Medulla oblongata (tissue), 1 donor: Measurements from ENCODE around the gene MYOZ3.

Source experiments
- DNase-seq: peaks from one replicate; pipeline ENCODE4 v3.0.0-alpha.2; 2015; ENCODE audit errors: extremely low spot score

Gene MYOZ3

DNA sequence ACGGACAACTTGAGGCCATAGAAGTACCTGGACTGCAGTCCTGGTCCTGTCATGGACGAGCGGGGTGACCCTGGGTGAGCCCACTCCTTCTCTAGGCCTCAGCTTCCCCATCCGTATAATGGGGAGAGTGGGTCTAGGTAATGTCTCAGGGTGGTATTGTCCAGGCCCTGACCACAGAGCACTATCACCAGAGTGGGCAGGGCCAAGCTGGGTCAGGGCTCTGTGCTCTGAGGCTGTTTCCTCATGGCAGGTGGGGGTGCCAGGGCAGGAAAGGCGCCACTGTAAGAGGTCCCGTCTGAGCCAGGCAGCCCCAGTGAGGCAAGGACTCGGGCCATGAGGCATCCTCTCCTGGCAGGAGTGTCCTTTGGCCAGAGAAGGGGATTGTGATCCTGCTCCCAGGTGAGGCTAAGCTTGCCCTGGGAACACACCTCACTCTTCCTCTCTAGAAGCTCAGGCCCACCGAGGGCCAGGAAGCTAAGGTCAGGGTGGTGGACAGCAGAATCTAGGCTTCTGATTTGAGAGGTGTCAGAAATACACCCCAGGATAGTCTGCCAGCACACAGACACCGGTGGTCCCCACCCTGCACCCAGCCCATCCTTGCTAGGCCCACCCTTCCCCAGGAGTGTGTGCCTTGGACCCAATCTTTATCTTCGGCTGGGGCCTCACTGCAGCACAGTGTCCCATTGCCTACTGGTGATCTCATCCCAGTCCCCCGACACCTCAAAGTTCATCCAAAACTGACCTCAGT is 1.5 kb upstream of the MYOZ3 start:
- DNase-seq = no peak

DNA sequence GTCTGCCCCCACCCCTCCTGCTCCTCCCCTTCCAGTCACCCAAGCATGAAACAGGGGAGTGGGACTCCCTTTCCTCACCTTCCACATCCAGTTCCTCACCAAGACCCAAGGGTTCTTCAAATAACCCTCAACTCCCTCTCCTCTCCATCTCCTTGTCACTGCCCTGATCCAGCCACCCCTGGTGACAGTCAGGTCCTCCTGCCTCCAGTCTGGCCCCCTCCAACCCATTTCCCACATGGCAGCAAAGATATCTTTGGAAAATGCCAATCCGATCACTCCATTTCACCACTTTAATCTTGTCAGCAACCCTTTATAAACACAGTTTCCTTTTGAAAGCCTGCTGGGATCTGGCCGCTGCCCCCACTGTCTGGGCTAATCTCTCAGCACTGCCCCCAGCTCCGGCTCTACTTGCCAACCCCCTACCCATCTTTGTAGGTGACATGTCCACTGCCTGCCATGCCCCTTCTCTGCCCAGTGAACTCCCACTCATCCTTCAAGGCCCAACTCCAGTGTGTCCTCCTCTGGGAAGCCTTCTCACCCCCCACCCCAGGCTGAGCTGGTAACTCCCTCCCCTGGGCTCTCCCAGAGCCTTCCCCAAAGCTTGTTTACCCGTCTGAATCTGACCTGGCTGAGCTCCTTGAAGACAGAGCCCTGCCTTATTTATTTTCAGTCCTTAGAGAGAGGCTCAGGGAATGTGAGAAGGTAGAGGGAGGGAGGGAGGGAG is 781 bp upstream of the MYOZ3 start:
- no peak for DNase-seq

DNA sequence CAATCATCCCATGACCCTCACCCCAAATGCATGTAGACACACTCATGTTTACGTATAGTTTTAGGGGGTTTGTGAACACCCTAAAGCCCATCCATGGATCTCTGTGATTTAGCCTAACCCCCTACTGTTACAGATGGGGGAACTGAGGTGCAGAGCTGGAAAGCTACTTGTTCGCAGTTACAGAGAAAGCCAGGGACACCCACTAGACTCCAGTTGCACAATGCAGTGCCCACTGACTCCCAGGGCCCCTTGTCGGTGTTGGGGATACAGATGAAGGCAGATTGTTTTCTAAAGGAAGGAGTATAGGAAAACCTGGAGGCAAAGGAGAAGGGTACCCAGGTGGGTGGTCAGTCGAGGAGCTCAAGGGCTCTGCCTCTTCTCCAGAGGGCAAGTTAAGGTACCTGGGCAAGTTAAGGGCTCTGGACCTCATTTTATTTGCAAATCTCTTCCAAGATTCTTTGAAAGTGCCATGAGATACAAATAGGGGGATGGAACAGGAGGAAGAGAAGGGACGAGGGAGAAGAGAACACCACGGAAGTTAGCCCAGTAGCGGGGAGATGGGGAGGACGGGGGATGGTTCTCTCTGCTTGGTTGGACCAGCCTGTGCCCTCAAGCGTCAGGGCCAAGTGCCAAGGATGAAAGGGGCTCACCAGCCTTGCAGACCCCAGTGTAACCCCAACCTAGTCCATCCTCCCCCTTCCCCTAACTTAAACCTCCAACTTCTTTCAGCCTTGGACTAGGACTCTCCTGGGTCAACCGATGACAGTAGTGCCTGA is 958 bp downstream of the MYOZ3 start:
- DNase-seq = no peak

- DNase-seq = no peak
These were observed 1.9 kb downstream of the MYOZ3 start for GRCh38 chr5:150662731-150663516.

GRCh38 chr5:150663936-150664335 is 2.9 kb downstream of the MYOZ3 start:
- DNase-seq = no peak

DNA sequence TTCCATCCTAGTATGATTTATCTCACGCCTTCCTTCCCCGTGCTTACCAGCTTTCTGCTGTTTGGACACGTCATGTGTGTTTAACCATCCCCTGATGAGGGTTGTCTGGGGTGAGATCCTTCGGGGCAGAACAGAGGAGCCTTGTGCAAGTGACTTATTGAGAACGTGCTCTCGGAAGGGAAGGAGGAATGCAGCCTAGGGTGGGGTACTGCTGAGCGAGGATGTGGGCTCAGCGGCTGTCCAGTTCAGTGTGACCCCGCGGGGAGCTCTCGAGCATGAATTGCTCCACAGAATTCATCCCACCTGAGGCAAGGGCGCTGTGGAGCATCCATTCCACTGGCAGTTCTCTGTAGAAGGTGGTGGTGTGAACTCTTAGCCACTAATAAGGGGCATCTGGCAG is 4.0 kb downstream of the MYOZ3 start:
- DNase-seq = no peak

- no peak for DNase-seq
These were observed 9.4 kb downstream of the MYOZ3 start for GRCh38 chr5:150670275-150670947.

GRCh38 chr5:150670948-150671310 is 9.9 kb downstream of the MYOZ3 start:
- DNase-seq = no peak

DNA sequence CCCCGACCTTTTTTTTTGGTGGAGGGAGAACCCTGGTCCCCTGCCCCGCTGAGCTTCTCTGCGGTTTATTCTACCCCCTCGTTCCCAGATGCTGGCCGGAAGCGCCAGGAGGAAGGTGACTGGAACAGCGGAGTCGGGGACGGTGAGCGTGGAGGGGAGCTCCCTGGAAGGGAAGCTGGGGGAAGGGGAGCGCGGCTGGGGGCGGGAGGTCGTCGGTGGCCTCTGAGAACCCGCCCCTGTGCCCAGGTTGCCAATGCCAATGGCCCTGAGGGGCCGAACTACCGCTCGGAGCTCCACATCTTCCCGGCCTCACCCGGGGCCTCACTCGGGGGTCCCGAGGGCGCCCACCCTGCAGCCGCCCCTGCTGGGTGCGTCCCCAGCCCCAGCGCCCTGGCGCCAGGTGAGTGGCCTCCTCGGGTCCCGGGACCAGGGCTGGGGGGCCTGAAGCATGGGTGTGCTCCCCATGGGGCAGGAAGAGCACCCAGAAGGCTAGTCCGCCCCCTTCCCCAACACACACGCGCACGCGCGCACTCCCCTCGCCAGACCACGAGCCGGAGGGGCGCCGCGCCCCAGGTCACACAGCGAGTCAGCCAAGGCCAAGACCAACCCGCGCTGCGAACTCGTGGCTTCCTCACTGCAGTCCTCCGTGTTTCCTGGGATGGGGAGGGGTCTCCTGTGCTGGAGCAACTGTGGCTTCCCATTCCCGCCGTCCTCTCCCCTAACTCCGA is 10.6 kb downstream of the MYOZ3 start:
- DNase-seq = no peak

- DNase-seq = no peak
These were observed 11.3 kb downstream of the MYOZ3 start for GRCh38 chr5:150672237-150672883.

DNA sequence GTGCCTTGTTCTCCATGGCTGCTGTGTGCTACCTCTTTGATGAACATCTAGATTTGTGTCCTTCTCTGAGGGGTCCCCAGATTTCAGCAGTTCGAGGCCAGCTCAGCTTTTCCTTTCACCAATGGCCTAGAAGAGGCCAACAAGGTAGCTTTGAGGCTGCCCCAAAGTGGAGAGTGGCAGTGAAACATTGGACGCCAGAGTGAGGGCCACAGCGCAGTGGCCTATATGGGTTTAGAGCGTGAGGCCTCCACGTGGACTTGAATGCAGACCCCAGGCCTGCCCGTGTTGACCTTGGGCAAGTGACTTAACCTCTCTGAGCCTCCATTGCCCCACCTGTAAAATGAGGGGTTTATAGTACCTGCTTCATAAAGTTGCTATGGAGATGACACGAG is 11.8 kb downstream of the MYOZ3 start:
- DNase-seq = no peak

DNA sequence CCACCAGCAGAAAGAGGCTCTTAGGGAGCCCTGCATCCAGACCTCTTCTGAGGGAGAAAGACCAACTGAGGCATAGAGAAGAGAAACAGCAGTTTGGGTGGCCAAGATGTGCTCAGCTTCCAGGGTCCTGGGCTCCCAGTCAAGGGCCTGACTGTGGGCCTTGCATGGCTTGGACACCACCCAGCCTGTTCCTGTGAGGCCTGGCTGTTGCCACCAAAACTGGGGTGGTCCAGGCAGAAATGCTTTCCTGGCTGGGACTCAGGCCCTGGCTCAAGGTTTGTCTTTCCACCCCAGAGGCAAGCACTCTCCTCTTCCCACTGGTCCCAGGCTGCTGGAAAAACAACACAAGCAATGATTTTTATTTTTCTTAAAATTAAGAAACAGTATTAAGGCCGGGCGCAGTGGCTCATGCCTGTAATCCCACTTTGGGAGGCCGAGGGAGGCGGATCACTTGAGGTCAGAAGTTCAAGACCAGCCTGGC is 13.3 kb downstream of the MYOZ3 start:
- peak; percentile 48 for DNase-seq

DNA sequence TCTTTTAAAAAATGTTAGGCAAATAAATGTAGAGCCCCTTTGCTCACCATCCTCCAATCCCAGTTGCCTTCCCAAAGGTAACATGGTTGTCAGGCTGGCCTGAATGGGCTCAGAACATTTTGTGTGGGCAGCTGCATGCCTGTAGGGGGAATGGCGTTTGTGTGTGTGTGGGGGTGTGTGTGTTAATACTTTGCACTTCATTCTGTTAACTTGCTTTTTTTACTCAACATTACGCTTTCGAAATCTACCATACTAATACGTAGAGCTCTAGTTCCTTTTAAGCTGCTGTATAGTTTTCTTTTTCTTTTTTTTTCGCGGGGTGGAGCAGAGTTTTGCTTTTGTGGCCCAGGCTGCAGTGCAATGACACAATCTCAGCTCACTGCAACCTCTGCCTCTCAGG is 14.0 kb downstream of the MYOZ3 start:
- no peak for DNase-seq

- no peak for DNase-seq
These were observed 15.5 kb downstream of the MYOZ3 start for GRCh38 chr5:150676578-150676977.

DNA sequence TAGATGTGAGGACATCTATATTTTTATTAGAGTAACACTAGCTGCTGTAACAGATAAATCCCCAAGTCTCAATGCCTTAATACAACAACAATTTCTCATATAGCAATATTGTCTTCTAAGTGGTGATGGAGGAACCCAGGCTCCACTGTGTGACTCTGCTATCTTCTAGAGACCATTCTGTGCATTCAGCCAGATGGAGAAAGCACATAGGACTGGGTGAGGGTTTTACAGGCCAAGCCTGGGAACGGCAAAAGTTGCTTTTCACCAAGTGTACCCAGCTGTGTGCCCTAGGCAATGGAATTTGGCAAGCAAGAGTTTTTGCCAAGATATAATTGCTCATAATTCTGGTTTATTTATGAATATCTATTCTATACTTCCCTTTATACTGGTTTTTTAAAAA is 28.1 kb downstream of the MYOZ3 start:
- no peak for DNase-seq

GRCh38 chr5:150690760-150691159 is 29.7 kb downstream of the MYOZ3 start:
- no peak for DNase-seq

DNA sequence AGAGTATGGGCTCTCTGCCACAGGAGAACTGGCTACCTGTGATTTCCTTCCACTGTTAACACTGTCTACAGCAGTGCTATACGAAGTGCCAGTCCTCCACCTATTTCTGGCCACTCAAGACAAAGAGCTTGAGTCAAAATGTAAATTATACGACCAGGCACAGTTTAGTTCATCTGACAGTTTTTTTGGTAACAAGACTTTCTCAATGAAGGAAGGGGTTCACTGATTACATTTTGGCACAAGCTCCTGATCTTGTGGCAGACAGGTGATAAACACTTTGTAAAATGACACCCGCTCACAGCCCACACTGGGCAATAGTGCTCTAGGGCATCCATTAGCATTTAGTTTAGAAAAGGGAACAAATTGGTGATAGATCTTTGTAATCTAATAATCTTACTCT is 31.2 kb downstream of the MYOZ3 start:
- DNase-seq = no peak

- no peak for DNase-seq
These were observed 33.6 kb downstream of the MYOZ3 start for GRCh38 chr5:150694612-150695011.

- no peak for DNase-seq
These were observed 39.2 kb downstream of the MYOZ3 start for GRCh38 chr5:150700246-150700593.
